GM12873 (cell line): ENCODE measurements around the gene EHD2.

Experiments used
- CTCF ChIP-seq: IDR thresholded peaks from 2 replicates; pipeline ENCODE4 v1.5.1; 2012; ENCODE audit warnings: low read depth, mild to moderate bottlenecking, moderate library complexity, low read length, control low read depth; ENCODE audit not compliant: insufficient read depth; ENCODE audit errors: missing control alignments

The EHD2 gene

GRCh38 chr19:47766359-47766620 is 53.1 kb downstream of the EHD2 start:
- no peak for TF ChIP-seq CTCF

- TF ChIP-seq CTCF, result no peak
Measured at GRCh38 chr19:47766670-47767069, 53.4 kb downstream of the EHD2 start.

- no peak for TF ChIP-seq CTCF
Measured at GRCh38 chr19:47767349-47767748, 54.1 kb downstream of the EHD2 start.

- no peak for TF ChIP-seq CTCF
Measured at GRCh38 chr19:47768604-47769003, 55.4 kb downstream of the EHD2 start.

GRCh38 chr19:47769534-47769933 is 56.3 kb downstream of the EHD2 start:
- no peak for TF ChIP-seq CTCF

GRCh38 chr19:47776568-47776967 is 63.3 kb downstream of the EHD2 start:
- TF ChIP-seq CTCF, result no peak

GRCh38 chr19:47778049-47778953 is 65.1 kb downstream of the EHD2 start, which contains the start of gene SELENOW:
TSS of gene SELENOW (plus strand) at chr19:47778703. CDS start at chr19:47778786, 83 bp downstream.
- no peak for TF ChIP-seq CTCF

GRCh38 chr19:47778954-47779351 is 65.7 kb downstream of the EHD2 start:
- no peak for TF ChIP-seq CTCF
